ENCODE measurements around the gene ATL1. TPM values are rescaled to one million over a fixed set of nuclear protein-coding genes. Genes with fewer than 3 reads are reported as not detected.
"Not testable (repeated sequence)": the region's sequence is repeated elsewhere in the genome, so short reads cannot be mapped to it uniquely, and the experiment has no call there.

The ATL1 gene
- total and polyA plus RNA-seq, 2 experiments from 2014 or later: 4.3 to 6.0 TPM

GRCh38 chr14:50545618-50546017 is 14.3 kb upstream of the ATL1 start:
- Histone ChIP-seq H3K27me3 (no peaks in the 10 kb centered on the region), H3K4me2 (no peak overlapping the region), H3K9me3 (ENCODE audit: low read depth) (no peaks in the 10 kb centered on the region), H3K27ac (no peak overlapping the region), H3K36me3 (replicated peaks; ENCODE audit: insufficient read depth, low read depth) (no peaks in the 10 kb centered on the region), H2AFZ (no peak overlapping the region), H3K79me2 (no peaks in the 10 kb centered on the region), H3K4me3 (no peak overlapping the region), H3K4me1 (ENCODE audit: insufficient read depth) (no peaks in the 10 kb centered on the region), H3K9me2 (replicated peaks; ENCODE audit: insufficient read depth) (no peaks in the 10 kb centered on the region), H4K20me1 (ENCODE audit: insufficient read depth, poor library complexity, severe bottlenecking) (no peaks in the 10 kb centered on the region)
- WGBS (ENCODE audit: low lambda C conversion rate, missing lambda C conversion rate): 77% methylated on average over 3 of the region's 3 CpGs
- DNase-seq (ENCODE audit: low spot score): no peak
- TF ChIP-seq EZH2phosphoT487 (IDR thresholded peaks at IDR 0.05; ENCODE audit: low read depth, severe bottlenecking, unreplicated experiment) (no peak), EZH2 (IDR thresholded peaks at IDR 0.05; ENCODE audit: borderline replicate concordance) (no peak), CTCF (IDR thresholded peaks at IDR 0.05; ENCODE audit: poor library complexity) (no peak)

- H3K9me2 ChIP-seq (replicated peaks; ENCODE audit: insufficient read depth): no peaks in the 10 kb centered on the region
- peaks cover 8% of the 10 kb centered on the region for H3K27me3 ChIP-seq
- H3K4me1 ChIP-seq (ENCODE audit: insufficient read depth): no peaks in the 10 kb centered on the region
- no peaks in the 10 kb centered on the region for H3K36me3 ChIP-seq (replicated peaks; ENCODE audit: insufficient read depth, low read depth)
- no peaks in the 10 kb centered on the region for H4K20me1 ChIP-seq (ENCODE audit: insufficient read depth, poor library complexity, severe bottlenecking)
- TF ChIP-seq EZH2phosphoT487 (IDR thresholded peaks at IDR 0.05; ENCODE audit: low read depth, severe bottlenecking, unreplicated experiment): no peak
- TF ChIP-seq EZH2 (IDR thresholded peaks at IDR 0.05; ENCODE audit: borderline replicate concordance): no peak
- TF ChIP-seq CTCF (IDR thresholded peaks at IDR 0.05; ENCODE audit: poor library complexity): no peak
- H3K4me2 ChIP-seq: no peak overlapping the region
- H3K9me3 ChIP-seq (ENCODE audit: low read depth): no peaks in the 10 kb centered on the region
- WGBS (ENCODE audit: low lambda C conversion rate, missing lambda C conversion rate): 100% methylated on average over 1 of the region's 1 CpG
- no peak overlapping the region for H3K4me3 ChIP-seq
- H3K79me2 ChIP-seq: no peaks in the 10 kb centered on the region
- no peak for DNase-seq (ENCODE audit: low spot score)
- no peak overlapping the region for H3K27ac ChIP-seq
- no peak overlapping the region for H2AFZ ChIP-seq
These were observed 9.7 kb upstream of the ATL1 start for GRCh38 chr14:50550294-50550693.

GRCh38 chr14:50551877-50552276 is 8.1 kb upstream of the ATL1 start:
- peaks cover 24% of the 10 kb centered on the region for H3K27me3 ChIP-seq
- H2AFZ ChIP-seq: no peak overlapping the region
- WGBS (ENCODE audit: low lambda C conversion rate, missing lambda C conversion rate): 98% methylated on average over 3 of the region's 3 CpGs
- H3K4me2 ChIP-seq: no peak overlapping the region
- no peaks in the 10 kb centered on the region for H4K20me1 ChIP-seq (ENCODE audit: insufficient read depth, poor library complexity, severe bottlenecking)
- no peak for DNase-seq (ENCODE audit: low spot score)
- TF ChIP-seq CTCF (IDR thresholded peaks at IDR 0.05; ENCODE audit: poor library complexity) (no peak), EZH2 (IDR thresholded peaks at IDR 0.05; ENCODE audit: borderline replicate concordance) (no peak), EZH2phosphoT487 (IDR thresholded peaks at IDR 0.05; ENCODE audit: low read depth, severe bottlenecking, unreplicated experiment) (no peak)
- no peak overlapping the region for H3K27ac ChIP-seq
- H3K4me1 ChIP-seq (ENCODE audit: insufficient read depth): no peaks in the 10 kb centered on the region
- H3K36me3 ChIP-seq (replicated peaks; ENCODE audit: insufficient read depth, low read depth): no peaks in the 10 kb centered on the region
- no peaks in the 10 kb centered on the region for H3K9me2 ChIP-seq (replicated peaks; ENCODE audit: insufficient read depth)
- H3K4me3 ChIP-seq: no peak overlapping the region
- no peaks in the 10 kb centered on the region for H3K9me3 ChIP-seq (ENCODE audit: low read depth)
- H3K79me2 ChIP-seq: no peaks in the 10 kb centered on the region

- not testable (repeated sequence) for H3K27ac ChIP-seq; H3K4me3 ChIP-seq; H3K9me3 ChIP-seq (ENCODE audit: low read depth); H4K20me1 ChIP-seq (ENCODE audit: insufficient read depth, poor library complexity, severe bottlenecking); DNase-seq (ENCODE audit: low spot score); H3K4me2 ChIP-seq; H2AFZ ChIP-seq; H3K36me3 ChIP-seq (replicated peaks; ENCODE audit: insufficient read depth, low read depth); H3K79me2 ChIP-seq; H3K4me1 ChIP-seq (ENCODE audit: insufficient read depth); H3K9me2 ChIP-seq (replicated peaks; ENCODE audit: insufficient read depth)
- 76% methylated on average over 3 of the region's 3 CpGs for WGBS (ENCODE audit: low lambda C conversion rate, missing lambda C conversion rate)
- peaks cover 33% of the 10 kb centered on the region for H3K27me3 ChIP-seq
These were observed 7.1 kb upstream of the ATL1 start for GRCh38 chr14:50552796-50553195.
